Measurements from ENCODE around the gene SYVN1.
A peak's percentile ranks its signal among the peaks of the same experiment; 100 is the strongest.

Gene SYVN1

DNA sequence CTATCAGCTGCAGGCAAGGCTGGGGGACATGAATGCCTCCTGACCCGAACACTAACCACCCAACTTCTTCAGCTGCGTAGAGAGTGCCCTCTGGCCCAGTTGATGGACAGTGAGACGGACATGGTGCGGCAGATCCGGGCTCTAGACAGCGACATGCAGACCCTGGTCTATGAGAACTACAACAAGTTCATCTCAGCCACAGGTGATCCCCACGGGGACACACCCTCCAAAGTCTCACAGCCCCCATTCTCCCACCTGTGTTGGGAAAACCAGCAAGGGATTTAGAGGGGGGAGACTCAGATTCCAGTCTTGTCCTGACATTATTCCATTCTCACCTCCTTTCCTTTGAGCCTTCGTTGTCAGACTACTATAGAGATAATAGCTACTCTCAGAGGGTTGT is 37.4 kb downstream of the SYVN1 start:
- TF ChIP-seq, protein P1, sequence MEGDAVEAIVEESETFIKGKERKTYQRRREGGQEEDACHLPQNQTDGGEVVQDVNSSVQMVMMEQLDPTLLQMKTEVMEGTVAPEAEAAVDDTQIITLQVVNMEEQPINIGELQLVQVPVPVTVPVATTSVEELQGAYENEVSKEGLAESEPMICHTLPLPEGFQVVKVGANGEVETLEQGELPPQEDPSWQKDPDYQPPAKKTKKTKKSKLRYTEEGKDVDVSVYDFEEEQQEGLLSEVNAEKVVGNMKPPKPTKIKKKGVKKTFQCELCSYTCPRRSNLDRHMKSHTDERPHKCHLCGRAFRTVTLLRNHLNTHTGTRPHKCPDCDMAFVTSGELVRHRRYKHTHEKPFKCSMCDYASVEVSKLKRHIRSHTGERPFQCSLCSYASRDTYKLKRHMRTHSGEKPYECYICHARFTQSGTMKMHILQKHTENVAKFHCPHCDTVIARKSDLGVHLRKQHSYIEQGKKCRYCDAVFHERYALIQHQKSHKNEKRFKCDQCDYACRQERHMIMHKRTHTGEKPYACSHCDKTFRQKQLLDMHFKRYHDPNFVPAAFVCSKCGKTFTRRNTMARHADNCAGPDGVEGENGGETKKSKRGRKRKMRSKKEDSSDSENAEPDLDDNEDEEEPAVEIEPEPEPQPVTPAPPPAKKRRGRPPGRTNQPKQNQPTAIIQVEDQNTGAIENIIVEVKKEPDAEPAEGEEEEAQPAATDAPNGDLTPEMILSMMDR (IDR thresholded peaks at IDR 0.05; ENCODE audit: low read depth, low read length, missing control alignments): no peak
- DNase-seq (ENCODE audit: low read depth): no peak
- in situ Hi-C loops (cut with HindIII; ENCODE audit: low sequenced_read_pairs): no loop called here
- H3K4me3 ChIP-seq (ENCODE audit: low read depth, low read length): peak overlapping the region; percentile 71

DNA sequence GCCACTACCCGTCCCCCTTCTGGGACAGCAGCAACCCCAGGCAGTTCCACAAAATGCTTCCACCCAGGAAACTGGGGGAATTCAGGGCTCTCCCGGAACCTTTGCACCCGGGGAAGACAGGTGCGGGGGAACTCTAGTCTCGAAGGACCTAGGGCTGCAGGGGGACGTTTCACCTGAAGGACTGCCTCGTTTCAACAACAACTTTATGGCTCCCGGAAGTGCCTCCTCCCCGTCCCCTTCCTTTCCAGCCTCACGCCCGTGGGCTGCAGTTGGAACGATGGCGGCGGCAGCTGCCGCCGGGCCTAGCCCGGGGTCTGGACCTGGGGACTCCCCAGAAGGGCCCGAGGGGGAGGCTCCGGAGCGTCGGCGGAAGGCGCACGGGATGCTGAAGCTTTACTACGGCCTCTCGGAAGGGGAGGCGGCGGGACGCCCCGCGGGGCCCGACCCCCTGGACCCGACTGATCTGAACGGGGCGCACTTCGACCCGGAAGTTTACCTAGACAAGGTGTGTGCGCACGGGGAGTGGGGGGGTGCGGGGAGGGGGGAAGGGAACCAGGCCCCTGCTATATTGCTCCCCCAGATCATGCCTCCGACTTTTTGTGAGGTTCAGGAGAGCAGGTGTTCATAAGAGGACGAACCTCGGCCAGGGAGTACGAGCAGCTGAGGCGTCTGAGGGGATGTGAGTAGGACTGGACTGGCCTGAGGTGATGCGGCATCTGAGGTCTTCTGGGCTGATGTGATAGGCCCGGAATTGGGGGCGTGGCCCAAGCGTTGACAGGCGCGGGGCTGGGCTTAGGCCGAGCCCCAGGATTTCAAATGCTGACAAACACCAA is 38.1 kb downstream of the SYVN1 start, which contains the start of gene VPS51:
TSS of gene VPS51 (plus strand) at position 241 of the 833 bp plus-strand sequence. CDS start at position 278, 37 bp downstream.
- peak within 1 kb of the TSS; percentile 71 for H3K4me3 ChIP-seq (ENCODE audit: low read depth, low read length)
- in situ Hi-C loops (cut with HindIII; ENCODE audit: low sequenced_read_pairs): no loop called here
- TF ChIP-seq, protein P1 (IDR thresholded peaks at IDR 0.05; ENCODE audit: low read depth, low read length, missing control alignments): no peak
- DNase-seq (ENCODE audit: low read depth): peak; percentile 83

DNA sequence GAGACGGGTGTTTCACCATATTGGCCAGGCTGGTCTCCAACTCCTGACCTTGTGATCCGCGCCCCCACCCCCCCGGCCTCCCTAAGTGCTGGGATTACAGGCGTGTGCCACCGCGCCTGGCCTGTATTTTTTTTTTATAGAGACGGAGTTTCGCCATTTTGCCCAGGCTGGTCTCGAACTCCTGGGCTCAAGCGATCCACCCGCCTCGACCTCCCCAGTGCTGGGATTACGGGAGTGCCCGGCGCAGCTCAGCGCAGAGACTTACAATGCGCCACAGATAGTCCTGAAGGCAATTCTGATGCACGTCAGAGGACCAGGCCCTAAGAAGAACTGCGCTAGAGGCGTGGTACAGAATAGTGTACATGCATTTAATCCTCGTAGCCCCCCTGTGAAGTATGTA is 38.9 kb downstream of the SYVN1 start:
- H3K4me3 ChIP-seq (ENCODE audit: low read depth, low read length): peak overlapping the region; percentile 71
- in situ Hi-C loops (cut with HindIII; ENCODE audit: low sequenced_read_pairs): no loop called here
- DNase-seq (ENCODE audit: low read depth): no peak
- TF ChIP-seq, protein P1 (IDR thresholded peaks at IDR 0.05; ENCODE audit: low read depth, low read length, missing control alignments): no peak

DNA sequence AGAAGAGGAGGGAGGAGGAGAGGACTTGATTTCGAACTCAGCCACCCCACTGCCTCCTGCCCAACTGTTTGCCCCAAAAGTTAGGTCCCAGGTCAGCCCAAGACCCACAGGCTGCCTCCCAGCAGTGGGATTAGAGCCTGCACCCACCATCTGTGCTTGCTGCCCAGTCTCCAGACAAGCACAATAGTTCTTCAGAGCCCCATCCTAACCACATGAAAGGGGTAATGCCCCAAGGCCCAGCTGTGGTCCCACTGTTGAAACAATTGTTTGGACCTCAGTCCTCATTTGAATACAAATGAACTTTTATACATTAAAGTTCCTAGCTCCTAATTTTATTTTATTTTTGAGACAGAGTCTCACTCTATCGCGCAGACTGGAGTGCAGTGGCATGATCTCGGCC is 43.7 kb downstream of the SYVN1 start:
- no peak overlapping the region for H3K4me3 ChIP-seq (ENCODE audit: low read depth, low read length)
- TF ChIP-seq, protein P1 (IDR thresholded peaks at IDR 0.05; ENCODE audit: low read depth, low read length, missing control alignments): no peak
- no peak for DNase-seq (ENCODE audit: low read depth)
- in situ Hi-C loops (cut with HindIII; ENCODE audit: low sequenced_read_pairs): no loop called here

DNA sequence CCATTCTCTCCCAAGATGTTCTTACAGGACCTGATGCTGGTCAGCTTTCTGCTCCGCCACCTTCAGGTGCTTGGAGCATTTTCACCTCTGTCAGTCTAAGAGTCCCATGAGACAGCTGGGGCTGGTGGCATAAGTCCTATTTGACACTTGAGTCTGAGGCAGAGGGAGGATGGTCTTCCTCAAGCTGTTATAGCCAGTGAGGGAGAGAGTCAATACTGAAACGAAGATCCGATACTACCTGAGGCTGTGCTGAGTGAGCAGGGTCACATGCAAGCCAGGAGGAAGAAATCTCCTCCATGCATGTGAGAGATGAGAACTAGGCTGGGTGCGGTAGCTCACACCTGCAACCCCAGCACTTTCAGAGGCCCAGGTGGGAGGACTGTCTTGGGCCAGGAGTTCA is 44.7 kb downstream of the SYVN1 start:
- TF ChIP-seq, protein P1 (IDR thresholded peaks at IDR 0.05; ENCODE audit: low read depth, low read length, missing control alignments): no peak
- no peak overlapping the region for H3K4me3 ChIP-seq (ENCODE audit: low read depth, low read length)
- in situ Hi-C loops (cut with HindIII; ENCODE audit: low sequenced_read_pairs): no loop called here
- no peak for DNase-seq (ENCODE audit: low read depth)

DNA sequence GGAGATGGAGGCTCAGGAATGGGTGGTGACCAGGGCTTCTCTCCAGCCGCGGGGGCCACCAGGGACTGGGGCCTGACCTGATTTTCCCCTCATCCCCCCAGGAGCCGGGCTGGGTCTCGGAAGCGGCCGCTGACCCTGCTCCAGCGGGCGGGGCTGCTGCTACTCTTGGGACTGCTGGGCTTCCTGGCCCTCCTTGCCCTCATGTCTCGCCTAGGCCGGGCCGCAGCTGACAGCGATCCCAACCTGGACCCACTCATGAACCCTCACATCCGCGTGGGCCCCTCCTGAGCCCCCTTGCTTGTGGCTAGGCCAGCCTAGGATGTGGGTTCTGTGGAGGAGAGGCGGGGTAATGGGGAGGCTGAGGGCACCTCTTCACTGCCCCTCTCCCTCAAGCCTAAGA is 46.5 kb downstream of the SYVN1 start:
- no peak for DNase-seq (ENCODE audit: low read depth)
- TF ChIP-seq, protein P1 (IDR thresholded peaks at IDR 0.05; ENCODE audit: low read depth, low read length, missing control alignments): no peak
- H3K4me3 ChIP-seq (ENCODE audit: low read depth, low read length): no peak overlapping the region
- in situ Hi-C loops (cut with HindIII; ENCODE audit: low sequenced_read_pairs): no loop called here
